ENCODE data around the gene TMEM222.

DNA sequence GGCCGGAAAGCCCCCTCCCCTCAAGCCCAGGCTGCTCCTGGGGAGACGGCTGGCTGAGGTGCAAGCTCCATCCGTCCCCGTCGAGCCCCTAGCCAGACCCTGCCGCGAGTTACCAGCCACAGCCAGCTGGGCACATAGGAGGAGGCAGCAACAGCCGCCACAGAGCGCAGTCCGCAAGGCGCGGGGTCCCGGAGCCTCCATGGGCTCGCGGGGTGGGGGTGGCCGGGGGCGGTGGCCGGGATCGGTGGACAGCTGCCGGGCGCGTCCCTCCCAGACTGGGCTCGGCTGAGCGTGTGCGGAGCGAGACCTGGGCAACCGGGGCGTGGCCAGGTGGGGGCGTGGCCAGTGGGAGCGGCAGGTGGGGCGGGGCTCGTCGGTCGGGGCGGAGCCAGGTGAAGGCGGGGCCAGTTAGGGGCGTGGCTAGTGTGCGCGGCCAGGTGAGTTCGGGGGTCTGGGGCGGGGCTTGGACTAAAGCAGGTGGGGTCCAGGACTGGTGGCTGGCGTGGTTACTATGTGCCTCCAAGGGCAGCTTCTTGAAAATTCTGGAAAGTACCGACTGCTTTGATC is 61.2 kb downstream of the TMEM222 start, which contains the start of gene CD164L2:
- TF ChIP-seq POLR2AphosphoS5 (IDR thresholded peaks at IDR 0.05; ENCODE audit: low read depth, low read length) (no peak), TAF1 (IDR thresholded peaks at IDR 0.05; ENCODE audit: borderline replicate concordance, insufficient read depth, low read length) (no peak), SIN3A (IDR thresholded peaks at IDR 0.05; ENCODE audit: borderline replicate concordance, insufficient read depth, low read length) (no peak), FOXP2 (optimal IDR thresholded peaks at IDR 0.05; ENCODE audit: borderline replicate concordance, extremely low read depth, extremely low read length, insufficient read depth) (no peak)
- TF ChIP-seq, protein P1, sequence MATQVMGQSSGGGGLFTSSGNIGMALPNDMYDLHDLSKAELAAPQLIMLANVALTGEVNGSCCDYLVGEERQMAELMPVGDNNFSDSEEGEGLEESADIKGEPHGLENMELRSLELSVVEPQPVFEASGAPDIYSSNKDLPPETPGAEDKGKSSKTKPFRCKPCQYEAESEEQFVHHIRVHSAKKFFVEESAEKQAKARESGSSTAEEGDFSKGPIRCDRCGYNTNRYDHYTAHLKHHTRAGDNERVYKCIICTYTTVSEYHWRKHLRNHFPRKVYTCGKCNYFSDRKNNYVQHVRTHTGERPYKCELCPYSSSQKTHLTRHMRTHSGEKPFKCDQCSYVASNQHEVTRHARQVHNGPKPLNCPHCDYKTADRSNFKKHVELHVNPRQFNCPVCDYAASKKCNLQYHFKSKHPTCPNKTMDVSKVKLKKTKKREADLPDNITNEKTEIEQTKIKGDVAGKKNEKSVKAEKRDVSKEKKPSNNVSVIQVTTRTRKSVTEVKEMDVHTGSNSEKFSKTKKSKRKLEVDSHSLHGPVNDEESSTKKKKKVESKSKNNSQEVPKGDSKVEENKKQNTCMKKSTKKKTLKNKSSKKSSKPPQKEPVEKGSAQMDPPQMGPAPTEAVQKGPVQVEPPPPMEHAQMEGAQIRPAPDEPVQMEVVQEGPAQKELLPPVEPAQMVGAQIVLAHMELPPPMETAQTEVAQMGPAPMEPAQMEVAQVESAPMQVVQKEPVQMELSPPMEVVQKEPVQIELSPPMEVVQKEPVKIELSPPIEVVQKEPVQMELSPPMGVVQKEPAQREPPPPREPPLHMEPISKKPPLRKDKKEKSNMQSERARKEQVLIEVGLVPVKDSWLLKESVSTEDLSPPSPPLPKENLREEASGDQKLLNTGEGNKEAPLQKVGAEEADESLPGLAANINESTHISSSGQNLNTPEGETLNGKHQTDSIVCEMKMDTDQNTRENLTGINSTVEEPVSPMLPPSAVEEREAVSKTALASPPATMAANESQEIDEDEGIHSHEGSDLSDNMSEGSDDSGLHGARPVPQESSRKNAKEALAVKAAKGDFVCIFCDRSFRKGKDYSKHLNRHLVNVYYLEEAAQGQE (IDR thresholded peaks at IDR 0.05; ENCODE audit: insufficient read depth in 1 of 2, low read depth in 2 of 2, low read length in 2 of 2): no peak

Data from PFSK-1 (cell line).